ENCODE results near the gene SEMA4B. TPM values are rescaled to one million over a fixed set of nuclear protein-coding genes. Genes with fewer than 3 reads are reported as not detected.

SEMA4B gene
- total and polyA plus RNA-seq, 2 of the 8 experiments (the other 6 are each of a cell fraction or from before 2014, with no cell fraction given) = 42.7 to 43.0 TPM

- 2% methylated on average over 35 of the region's 44 CpGs; no CpG with 5 or more reads in 1 of the 2 experiments for WGBS, 2 experiments (ENCODE audit: extremely low coverage in 1 of 2, insufficient coverage in 1 of 2, insufficient read length in 1 of 2, insufficient replicate concordance in 2 of 2, low coverage in 1 of 2, low lambda C conversion rate in 2 of 2, missing lambda C conversion rate in 1 of 2)
- peak within 1 kb of the TSS; percentile 64 to 75 (median 66) for H3K4me3 ChIP-seq (ENCODE audit: extremely low read depth in 1 of 4, insufficient read depth in 2 of 4, low read depth in 3 of 4, low read length in 4 of 4)
- no peak for TF ChIP-seq JUND (IDR thresholded peaks at IDR 0.05; ENCODE audit: low read length)
- peak; percentile 55; the same call in 1 of the 2 replicates for TF ChIP-seq SP1 (IDR thresholded peaks at IDR 0.05; ENCODE audit: low read depth, low read length)
- TF ChIP-seq CBX8 (IDR thresholded peaks at IDR 0.05; ENCODE audit: borderline replicate concordance, low read depth, low read length) = no peak
- TF ChIP-seq CTBP2 (IDR thresholded peaks at IDR 0.05; ENCODE audit: borderline replicate concordance, insufficient read depth, insufficient read length, low read length) = no peak
- 0 out of 2 replicates have a peak, but pooled peaks have one; percentile 82 for TF ChIP-seq KDM1A (IDR thresholded peaks at IDR 0.05; ENCODE audit: borderline replicate concordance, low read length)
- TF ChIP-seq SIX5 (IDR thresholded peaks at IDR 0.05; ENCODE audit: low read depth, low read length) = no peak
- no peak for TF ChIP-seq BRCA1 (IDR thresholded peaks at IDR 0.05; ENCODE audit: low read depth, low read length)
- TF ChIP-seq HDAC2 (IDR thresholded peaks at IDR 0.05; ENCODE audit: borderline replicate concordance in 1 of 2, low read depth in 2 of 2, low read length in 2 of 2) = peak; percentile 40 to 89; a peak in 1 of 4 replicates
- no peak for TF ChIP-seq TEAD4 (IDR thresholded peaks at IDR 0.05; ENCODE audit: low read depth, low read length)
- no peak for TF ChIP-seq GTF2F1 (IDR thresholded peaks at IDR 0.05; ENCODE audit: borderline replicate concordance, low read depth, low read length)
- no peak for TF ChIP-seq EZH2 (IDR thresholded peaks at IDR 0.05; ENCODE audit: low read depth, low read length, severe bottlenecking)
These were observed 48.2 kb downstream of the SEMA4B start, which contains the start of gene TTLL13 for GRCh38 chr15:90249203-90249863. Gene TTLL13 (plus strand): TSS chr15:90249556. CDS start chr15:90250631, 1,075 bp downstream.

More at GRCh38 chr15:90249203-90249863, 48.2 kb downstream of the SEMA4B start, which contains the start of gene TTLL13:
- Histone ChIP-seq H2BK120ac (replicated peaks; ENCODE audit: low read depth, low read length) (no peak within 1 kb of the TSS), H3K27me3 (replicated peaks in 1 of 4; ENCODE audit: control insufficient read depth in 3 of 4, extremely low read depth in 1 of 4, insufficient read depth in 3 of 4, low read length in 3 of 4) (peaks cover 0 to 3% (median 1%) of the 10 kb centered on the region in 4 experiments; a peak in 1 of 7 replicates), H4K8ac (ENCODE audit: extremely low read depth, insufficient read depth, low read length) (peak within 1 kb of the TSS; percentile 62), H4K5ac (ENCODE audit: insufficient read length, low read depth, low read length) (no peak within 1 kb of the TSS), H3K14ac (ENCODE audit: insufficient read length) (no peak within 1 kb of the TSS), H3K56ac (replicated peaks; ENCODE audit: insufficient read length, low read depth, low read length) (no peak within 1 kb of the TSS), H2AK5ac (ENCODE audit: low read depth, low read length) (no peak within 1 kb of the TSS), H3K36me3 (ENCODE audit: control insufficient read depth in 2 of 4, insufficient read depth in 4 of 4, low read length in 3 of 4) (no peaks in the 10 kb centered on the region), H3K79me2 (ENCODE audit: control insufficient read depth in 1 of 2, insufficient read depth in 2 of 2, low read length in 2 of 2) (no peaks in the 10 kb centered on the region), H3K9ac (replicated peaks in 1 of 4; ENCODE audit: extremely low read depth in 1 of 4, low read depth in 3 of 4, low read length in 3 of 4) (peak within 1 kb of the TSS in 1 of 4 experiments; percentile 35; a peak in 1 of 7 replicates), H4K91ac (replicated peaks; ENCODE audit: insufficient read length, low read length) (peak within 1 kb of the TSS; percentile 10), H3K9me3 (ENCODE audit: insufficient read depth in 2 of 2, low read depth in 1 of 2, low read length in 1 of 2) (peaks cover 0 to 2% of the 10 kb centered on the region in 2 experiments; a peak in 1 of 4 replicates), H2BK20ac (ENCODE audit: low read length) (no peak within 1 kb of the TSS; the same call in 1 of the 2 replicates), H2BK15ac (ENCODE audit: low read length) (0 out of 2 replicates have a peak within 1 kb of the TSS, but pooled peaks have one; percentile 95), H3K27ac (ENCODE audit: low read depth, low read length) (no peak within 1 kb of the TSS), H3K4me1 (replicated peaks in 1 of 4; ENCODE audit: control insufficient read depth in 3 of 4, insufficient read depth in 4 of 4, low read length in 3 of 4) (peaks cover 0 to 4% (median 0%) of the 10 kb centered on the region in 4 experiments; a peak in 2 of 7 replicates), H2AFZ (ENCODE audit: low read length) (peak within 1 kb of the TSS; percentile 90; the same call in 1 of the 2 replicates), H2BK12ac (ENCODE audit: low read depth, low read length) (peak within 1 kb of the TSS; percentile 68; the same call in 1 of the 2 replicates), H3K23me2 (ENCODE audit: low read depth, low read length) (peaks cover 2% of the 10 kb centered on the region; the same call in 1 of the 2 replicates), H3K23ac (ENCODE audit: insufficient read length) (no peak within 1 kb of the TSS), H3K18ac (ENCODE audit: extremely low read depth, low read length) (no peak within 1 kb of the TSS; the same call in 1 of the 2 replicates), H3K4ac (replicated peaks; ENCODE audit: insufficient read length, low read depth, low read length) (no peak within 1 kb of the TSS), H2BK5ac (ENCODE audit: low read depth, low read length) (no peak within 1 kb of the TSS; the same call in 1 of the 2 replicates), H3K79me1 (ENCODE audit: low read depth, low read length) (no peaks in the 10 kb centered on the region), H3K4me2 (ENCODE audit: insufficient read depth in 1 of 2, low read depth in 2 of 2, low read length in 2 of 2) (peak within 1 kb of the TSS; percentile 88 to 96), H4K20me1 (replicated peaks in 1 of 2; ENCODE audit: control insufficient read depth in 1 of 2, insufficient read depth in 2 of 2, low read length in 2 of 2) (no peaks in the 10 kb centered on the region)
- FAIRE-seq (no peak), DNase-seq (ENCODE audit: low read depth in 1 of 2, low spot score in 2 of 2) (peak; percentile 67 to 100)
- ChIA-PET POLR2A (ENCODE audit: partially characterized antibody) (interaction anchor here (1.0 to 1.9 kb wide), 7 partner anchors 9 to 23 kb away, joined by 3 to 9 read pairs (median 4); partner anchors contain the start of genes CIB1, GDPGP1 and NGRN), CTCF (ENCODE audit: partially characterized antibody) (interaction anchor here (0.6 to 2.1 kb wide), 19 partner anchors 9 to 326 kb away, joined by 3 to 17 read pairs (median 4); partner anchors contain the start of genes CIB1, GDPGP1 and ZNF774)
